Testis (tissue), 2 donors: ENCODE results near the gene ARHGAP23.

ENCODE experiments used
- POLR2A ChIP-seq: fragments of 450-650 bp; IDR thresholded peaks from one replicate; pipeline ENCODE4 v1.6.1; 2017; ENCODE audit warnings: antibody characterized with exemption, mild to moderate bottlenecking, moderate library complexity
- TF ChIP-seq, protein P1 (sequence below), 3 experiments: fragments of 450-650 bp in 2 of 3; fragments of 200-600 bp in 1 of 3; sonication (generic) in 1 of 3; IDR thresholded peaks; one replicate each; pipeline ENCODE4 v1.5.1; 2016 to 2019; ENCODE audit warnings: antibody characterized with exemption in 3 of 3, mild to moderate bottlenecking in 2 of 3, moderate library complexity in 1 of 3

DNA sequence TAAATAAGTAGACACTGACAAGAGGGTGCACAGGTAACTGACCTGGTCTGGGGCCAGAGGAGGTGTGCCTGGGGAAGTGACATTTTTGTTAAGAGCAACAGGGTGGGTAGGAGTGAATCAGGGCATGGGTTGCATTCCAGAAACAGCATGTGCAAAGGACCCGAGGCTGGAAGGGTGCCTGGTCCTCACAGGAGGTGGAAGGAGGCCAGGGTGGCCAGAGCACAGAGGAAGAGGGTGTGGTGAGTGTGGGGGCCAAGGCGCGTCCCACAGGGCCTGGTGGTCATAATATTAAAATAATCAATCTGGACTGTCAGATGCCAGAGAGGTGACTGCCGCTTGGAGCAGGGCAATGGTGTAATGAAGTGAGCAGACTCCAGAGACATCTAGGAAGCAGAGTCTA is 14.3 kb downstream of the ARHGAP23 start:
- TF ChIP-seq, protein P1, sequence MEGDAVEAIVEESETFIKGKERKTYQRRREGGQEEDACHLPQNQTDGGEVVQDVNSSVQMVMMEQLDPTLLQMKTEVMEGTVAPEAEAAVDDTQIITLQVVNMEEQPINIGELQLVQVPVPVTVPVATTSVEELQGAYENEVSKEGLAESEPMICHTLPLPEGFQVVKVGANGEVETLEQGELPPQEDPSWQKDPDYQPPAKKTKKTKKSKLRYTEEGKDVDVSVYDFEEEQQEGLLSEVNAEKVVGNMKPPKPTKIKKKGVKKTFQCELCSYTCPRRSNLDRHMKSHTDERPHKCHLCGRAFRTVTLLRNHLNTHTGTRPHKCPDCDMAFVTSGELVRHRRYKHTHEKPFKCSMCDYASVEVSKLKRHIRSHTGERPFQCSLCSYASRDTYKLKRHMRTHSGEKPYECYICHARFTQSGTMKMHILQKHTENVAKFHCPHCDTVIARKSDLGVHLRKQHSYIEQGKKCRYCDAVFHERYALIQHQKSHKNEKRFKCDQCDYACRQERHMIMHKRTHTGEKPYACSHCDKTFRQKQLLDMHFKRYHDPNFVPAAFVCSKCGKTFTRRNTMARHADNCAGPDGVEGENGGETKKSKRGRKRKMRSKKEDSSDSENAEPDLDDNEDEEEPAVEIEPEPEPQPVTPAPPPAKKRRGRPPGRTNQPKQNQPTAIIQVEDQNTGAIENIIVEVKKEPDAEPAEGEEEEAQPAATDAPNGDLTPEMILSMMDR (IDR thresholded peaks at IDR 0.05): no peak
- no peak for TF ChIP-seq POLR2A
